Adrenal gland (tissue), 12 donors: ENCODE measurements around the gene PIK3R3. TPM values are rescaled to one million over a fixed set of nuclear protein-coding genes. Genes with fewer than 3 reads are reported as not detected.
"Not testable (repeated sequence)": the region's sequence is repeated elsewhere in the genome, so short reads cannot be mapped to it uniquely, and the experiment has no call there.

Experiments used
- DNase-seq, 7 donors: peaks; one replicate each; pipeline ENCODE4 v3.0.0-alpha.2; 2019 to 2020
- H3K27ac ChIP-seq, 5 donors: fragments of 200-600 bp; sonication (generic) in 4 of 5; 1 replicate in 3 of 5; 2 replicates in 2 of 5; pipeline versions ENCODE4 v1.5.1 to v1.8.0; 2016 to 2020; ENCODE audit warnings: mild to moderate bottlenecking in 1 of 5
- H3K27me3 ChIP-seq: fragments of 200-600 bp; 2 replicates; pipeline ENCODE4 v1.8.0; 2021
- H3K36me3 ChIP-seq, 2 donors: fragments of 200-600 bp; replicated peaks in 1 of 2; 1 replicate in 1 of 2; 2 replicates in 1 of 2; pipeline versions ENCODE4 v1.5.1 to v1.8.0; 2018 to 2022
- H3K4me1 ChIP-seq, 2 donors: fragments of 200-600 bp; replicated peaks in 1 of 2; 1 replicate in 1 of 2; 2 replicates in 1 of 2; pipeline versions ENCODE4 v1.5.1 to v1.8.0; 2018 to 2021
- H3K4me3 ChIP-seq, 4 donors: fragments of 200-600 bp; sonication (generic) in 3 of 4; one replicate each; pipeline ENCODE4 v1.5.1; 2016 to 2018
- H3K9me3 ChIP-seq, 3 donors: fragments of 200-600 bp; sonication (generic) in 1 of 3; replicated peaks in 1 of 3; 1 replicate in 2 of 3; 2 replicates in 1 of 3; pipeline versions ENCODE4 v1.5.1 to v1.8.0; 2016 to 2021
- CTCF ChIP-seq, 6 experiments: fragments of 450-650 bp in 4 of 6; fragments of 200-600 bp in 2 of 6; sonication (generic) in 1 of 6; IDR thresholded peaks; 1 replicate in 5 of 6; 2 replicates in 1 of 6; pipeline versions ENCODE4 v1.5.1 to v1.8.0; 2016 to 2021; ENCODE audit warnings: antibody characterized with exemption in 6 of 6, mild to moderate bottlenecking in 2 of 6, moderate library complexity in 1 of 6
- POLR2A ChIP-seq, 2 donors: fragments of 450-650 bp; IDR thresholded peaks; one replicate each; pipeline ENCODE4 v1.6.1; 2017; ENCODE audit warnings: antibody characterized with exemption in 2 of 2, mild to moderate bottlenecking in 2 of 2, moderate library complexity in 1 of 2
- WGBS, 4 donors: extraction: QIAGEN DNeasy Blood & Tissue Kit in 2 of 4; methylation state at CpG; one replicate each; pipeline versions ENCODE4 v1.1.5 to v1.1.7; 2013 to 2017; 5-methylcytosine and 5-hydroxymethylcytosine counted together
- intact Hi-C, 2 donors: fragments of 100-400 bp; cut with DNase I; formaldehyde crosslinking; loops; one replicate each; pipeline versions ENCODE4 v1.14.1 to v1.15.0; 2022 to 2023
- polyA plus RNA-seq, 3 donors: library from polyadenylated mRNA; stranded (reverse); fragments of 200-250 nt in 2 of 3; fragments of 350-450 nt in 1 of 3; fragmentation: Illumina TruSeq in 1 of 3; extraction: RNeasy Lipid Tissue Mini Kit (QIAGEN cat#74804) in 1 of 3; gene quantifications; one replicate each; pipeline ENCODE4 v1.2.3, GENCODE V29; 2013 to 2014
- total RNA-seq, 9 donors: library from RNA; depleted of rRNA in 4 of 9; stranded (reverse); fragments of >200 nt in 4 of 9; fragments of 120-200 nt in 1 of 9; fragmentation: NEBNext Ultra II Directional in 1 of 9; extraction: Animal tissue kit (Norgen Biotek cat#: 25700) in 1 of 9; gene quantifications; one replicate each; pipeline versions ENCODE4 v1.1.0 to v1.2.4, GENCODE V29; 2013 to 2023
- donor health status: healthy with polysubstance abuse.
- donor health status: Bipolar disorder and iron deficiency.
- donor health status: DM: yes; HTN: yes; CAD: no.
- donor health status: DM: no; HTN: no; CAD: no.
- donor health status: DM: no; HTN: no; CAD: no.
- donor health status: DM: yes; HTN: yes; CAD: no.

Gene PIK3R3
- total and polyA plus RNA-seq, 12 donors = 6.5 to 47.3 (median 21.1) TPM

GRCh38 chr1:46097149-46097472 lies 35.3 kb downstream of the PIK3R3 start:
- 93 to 100% (median 100%) methylated on average over 1 of the region's 1 CpG for WGBS, 4 donors
- Histone ChIP-seq H3K4me3 (no peak overlapping the region), H3K4me1 (no peaks in the 10 kb centered on the region), H3K9me3 (no peaks in the 10 kb centered on the region), H3K36me3 (no peaks in the 10 kb centered on the region), H3K27ac (no peak overlapping the region), H3K27me3 (no peaks in the 10 kb centered on the region)
- DNase-seq = no peak
- TF ChIP-seq POLR2A (IDR thresholded peaks at IDR 0.05) = no peak
- no peak for TF ChIP-seq CTCF (IDR thresholded peaks at IDR 0.05)
- intact Hi-C loops = no loop called here

- H3K4me1 ChIP-seq = no peaks in the 10 kb centered on the region
- TF ChIP-seq POLR2A (IDR thresholded peaks at IDR 0.05) (no peak), CTCF (IDR thresholded peaks at IDR 0.05) (no peak)
- intact Hi-C loops = no loop called here
- H3K27ac ChIP-seq = no peak overlapping the region
- 84 to 91% (median 89%) methylated on average over 10 of the region's 10 CpGs for WGBS, 4 donors
- no peak for DNase-seq
- no peaks in the 10 kb centered on the region for H3K36me3 ChIP-seq
- H3K9me3 ChIP-seq = no peaks in the 10 kb centered on the region
- no peak overlapping the region for H3K4me3 ChIP-seq
- no peaks in the 10 kb centered on the region for H3K27me3 ChIP-seq
These were observed 35.9 kb downstream of the PIK3R3 start for GRCh38 chr1:46096269-46097148.

GRCh38 chr1:46095110-46095509 lies 37.3 kb downstream of the PIK3R3 start:
- H3K36me3 ChIP-seq, H3K4me3 ChIP-seq, intact Hi-C loops, H3K4me1 ChIP-seq, H3K9me3 ChIP-seq, H3K27me3 ChIP-seq, H3K27ac ChIP-seq, DNase-seq: not testable (repeated sequence)
- WGBS, 4 donors = 95 to 100% (median 97%) methylated on average over 3 of the region's 3 CpGs

- DNase-seq = no peak
- WGBS, 4 donors = 80 to 90% (median 86%) methylated on average over 4 of the region's 4 CpGs
- no peak for TF ChIP-seq POLR2A (IDR thresholded peaks at IDR 0.05)
- TF ChIP-seq CTCF (IDR thresholded peaks at IDR 0.05) = no peak
- no peak overlapping the region for H3K27ac ChIP-seq
- H3K36me3 ChIP-seq = no peaks in the 10 kb centered on the region
- no peaks in the 10 kb centered on the region for H3K4me1 ChIP-seq
- H3K27me3 ChIP-seq = no peaks in the 10 kb centered on the region
- intact Hi-C loops = no loop called here
- H3K9me3 ChIP-seq = no peaks in the 10 kb centered on the region
- no peak overlapping the region for H3K4me3 ChIP-seq
These were observed 37.9 kb downstream of the PIK3R3 start for GRCh38 chr1:46094471-46095005.

GRCh38 chr1:46093832-46094231 lies 38.6 kb downstream of the PIK3R3 start:
- H3K4me3 ChIP-seq, H3K4me1 ChIP-seq, H3K27ac ChIP-seq, H3K9me3 ChIP-seq, DNase-seq, H3K27me3 ChIP-seq, intact Hi-C loops, H3K36me3 ChIP-seq: not testable (repeated sequence)
- 89 to 99% (median 95%) methylated on average over 4 of the region's 4 CpGs for WGBS, 4 donors
